GM21360 (cell line): ENCODE data around the gene ST6GALNAC2.
"Not testable (repeated sequence)": the region's sequence is repeated elsewhere in the genome, so short reads cannot be mapped to it uniquely, and the experiment has no call there.

Source experiments
- ATAC-seq: cut with Tn5 transposase; IDR thresholded peaks from one replicate; pipeline ENCODE4 v1.9.1; 2021; ENCODE audit warnings: mild to moderate bottlenecking, moderate library complexity; ENCODE audit not compliant: unreplicated experiment

The ST6GALNAC2 gene

DNA sequence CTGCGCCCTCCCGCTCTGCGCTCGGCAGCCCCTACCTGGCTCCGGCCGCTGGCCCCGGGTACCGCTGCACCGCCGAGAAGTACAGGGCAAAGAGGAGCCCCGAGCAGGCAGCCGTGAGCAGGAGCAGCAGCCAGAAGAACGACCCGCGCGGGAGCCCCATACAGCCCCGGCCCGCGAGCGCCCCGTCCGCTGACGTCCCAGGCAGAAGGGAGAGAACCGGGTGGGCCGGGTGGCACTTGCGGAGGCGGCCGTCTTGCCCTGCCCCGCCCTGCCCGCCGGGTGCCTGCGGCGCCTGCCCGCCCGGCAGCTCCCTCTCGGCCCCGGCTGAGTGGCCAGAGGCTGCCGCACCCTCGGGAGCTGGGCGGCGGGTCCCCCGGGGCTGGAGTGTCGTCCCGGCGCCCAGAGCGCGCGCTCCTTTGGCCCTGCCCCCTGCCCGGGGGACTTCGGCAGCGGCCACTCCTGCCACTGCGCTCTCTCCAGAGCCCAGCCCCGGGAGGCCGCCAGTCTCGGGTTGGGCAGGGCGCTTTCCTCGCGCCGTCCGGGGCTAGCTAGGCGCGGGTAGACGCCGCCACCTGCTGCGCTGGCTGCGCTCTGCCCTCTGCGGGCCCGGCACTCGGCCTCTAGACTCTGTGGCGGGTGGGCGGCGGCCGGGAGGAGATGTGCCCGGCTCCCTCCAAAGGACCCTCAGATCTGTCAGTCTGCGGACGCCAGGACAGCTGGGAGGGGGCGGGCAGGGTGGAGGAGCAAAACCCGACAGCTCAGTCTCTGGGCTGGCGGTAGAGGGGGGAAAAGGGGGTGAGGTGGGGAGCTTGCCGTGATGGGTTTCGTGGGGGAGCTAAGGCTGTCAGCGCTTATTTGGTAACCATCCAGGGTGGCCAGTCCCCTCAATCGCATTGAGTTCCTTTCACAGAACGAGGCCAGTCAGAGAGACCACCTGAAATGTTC, at the start of gene ST6GALNAC2:
ST6GALNAC2 (minus strand) TSS at position 212 of the 945 bp plus-strand sequence; CDS start at position 160, 52 bp downstream.
- ATAC-seq: no peak

DNA sequence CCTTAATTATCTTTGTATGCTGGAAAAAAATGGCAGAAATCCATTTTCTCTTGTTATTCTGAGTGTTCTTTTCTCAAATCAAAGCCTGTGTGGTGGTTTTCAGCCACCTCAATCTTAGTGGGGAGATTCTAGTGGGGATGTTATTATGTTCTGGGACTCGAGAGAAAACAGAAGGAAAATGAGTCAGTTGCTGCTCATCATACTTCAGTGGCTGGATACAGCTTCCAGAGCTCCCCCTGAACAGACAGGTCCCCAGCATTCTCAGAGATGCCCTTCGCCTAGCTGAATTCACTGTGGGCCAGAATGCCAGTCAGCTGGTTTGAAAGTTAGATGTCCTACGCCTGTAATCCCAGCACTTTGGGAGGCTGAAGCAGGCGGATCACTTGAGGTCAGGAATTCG, 49.4 kb upstream of the ST6GALNAC2 start:
- ATAC-seq: no peak

DNA sequence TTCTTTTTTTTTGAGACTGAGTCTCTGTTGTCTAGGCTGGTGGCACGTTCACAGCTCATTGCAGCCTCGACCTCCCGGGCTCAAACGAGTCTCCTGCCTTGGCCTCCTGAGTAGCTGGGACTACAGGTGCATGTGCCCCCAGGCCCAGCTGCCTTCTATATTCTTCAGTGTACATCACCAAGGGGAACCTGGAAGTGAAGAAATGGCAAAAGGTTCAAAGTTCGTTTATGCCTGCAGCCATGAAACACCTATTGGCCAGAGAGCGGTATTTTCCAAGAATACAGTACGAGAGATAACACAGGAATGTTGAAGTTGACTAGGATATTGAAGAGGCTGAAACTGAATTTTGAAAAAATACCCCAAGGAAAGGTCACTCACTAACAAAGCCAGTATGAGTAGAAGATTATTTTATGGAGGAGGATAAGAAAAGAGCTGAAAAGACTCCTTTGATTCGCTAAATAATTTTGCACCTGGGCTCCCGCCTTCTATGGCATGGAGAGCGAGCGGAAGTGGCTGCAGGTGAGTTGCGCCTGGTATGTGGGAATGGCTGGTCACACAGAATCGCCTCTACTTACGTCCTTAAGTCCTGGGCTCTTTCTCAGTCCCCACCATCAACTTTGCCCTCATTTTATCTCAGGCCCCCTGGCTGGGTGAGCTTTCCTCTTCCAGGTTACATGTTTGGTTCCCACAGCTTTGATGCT, 48.1 kb upstream of the ST6GALNAC2 start:
- ATAC-seq: no peak

DNA sequence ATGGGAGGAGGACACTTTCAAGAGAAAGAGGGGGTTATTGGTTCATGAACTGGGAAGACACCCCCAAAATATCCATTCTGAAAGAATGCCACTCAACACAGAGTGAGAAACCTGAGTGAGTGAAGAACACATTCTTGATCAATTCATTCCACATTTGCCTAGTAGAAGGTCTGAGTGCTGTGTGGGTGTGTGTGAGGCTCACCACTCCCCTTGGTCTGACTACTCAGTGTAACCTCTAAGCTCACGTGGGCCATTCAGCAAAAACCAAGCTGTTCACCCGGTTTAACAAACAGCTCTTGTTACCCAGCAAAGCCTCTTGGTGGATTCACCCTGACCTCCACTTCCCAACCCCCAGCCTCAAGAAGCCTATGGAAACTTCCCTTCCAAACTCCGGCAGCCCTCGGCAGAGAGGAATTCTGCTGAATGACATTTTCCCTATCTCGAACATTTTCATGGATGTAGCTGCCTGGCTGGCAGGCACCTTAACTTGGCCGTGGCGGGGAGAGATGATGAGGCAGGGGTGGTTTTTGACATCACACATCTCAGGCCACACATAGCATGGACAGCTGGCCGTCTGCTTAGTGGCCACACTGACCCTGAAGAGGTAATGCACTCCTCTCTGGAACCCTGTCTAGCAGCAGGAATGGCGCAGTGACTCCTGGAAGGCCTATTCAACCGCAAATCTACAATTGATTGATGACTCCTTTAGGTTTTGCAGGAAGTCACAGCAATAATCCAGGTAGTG, 46.3 kb upstream of the ST6GALNAC2 start:
- no peak for ATAC-seq

DNA sequence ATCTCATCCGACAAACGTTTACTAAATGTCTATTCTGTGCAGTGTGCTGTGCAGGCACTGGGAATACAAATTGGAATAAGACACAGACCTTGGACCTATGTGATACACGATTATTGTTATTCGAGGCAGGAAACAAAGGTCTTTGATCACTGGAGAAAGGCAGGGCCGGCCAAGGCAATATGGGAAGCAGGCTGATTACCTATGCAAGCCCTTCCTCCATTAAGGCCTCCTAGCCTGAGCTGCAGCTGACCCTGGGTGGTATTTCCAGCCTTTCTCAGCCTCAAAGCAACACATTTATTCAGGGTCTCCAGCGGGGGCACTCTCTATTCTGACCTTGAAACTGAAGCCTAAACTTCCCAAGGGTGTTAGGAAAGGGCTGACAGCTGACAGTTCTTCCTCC, 44.5 kb upstream of the ST6GALNAC2 start:
- no peak for ATAC-seq

DNA sequence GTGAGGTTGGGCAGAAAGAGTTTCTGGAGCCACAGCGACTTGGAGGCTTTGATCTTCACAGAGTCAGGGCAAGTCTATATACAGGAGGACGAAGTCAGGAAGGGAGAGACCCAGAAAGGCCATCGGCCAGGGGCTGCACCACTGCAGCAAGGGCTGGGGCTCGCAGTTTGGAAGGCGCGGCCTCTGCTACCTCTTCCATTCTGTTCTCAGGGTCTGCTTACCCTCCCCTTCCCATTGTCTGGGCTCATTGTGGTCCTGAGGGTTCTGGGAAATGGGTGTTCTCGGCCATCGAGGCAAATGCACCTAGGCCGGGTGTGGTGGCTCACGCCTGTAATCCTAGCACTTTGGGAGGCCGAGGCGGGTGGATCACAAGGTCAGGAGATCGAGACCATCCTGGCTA, 41.9 kb upstream of the ST6GALNAC2 start:
- no peak for ATAC-seq

DNA sequence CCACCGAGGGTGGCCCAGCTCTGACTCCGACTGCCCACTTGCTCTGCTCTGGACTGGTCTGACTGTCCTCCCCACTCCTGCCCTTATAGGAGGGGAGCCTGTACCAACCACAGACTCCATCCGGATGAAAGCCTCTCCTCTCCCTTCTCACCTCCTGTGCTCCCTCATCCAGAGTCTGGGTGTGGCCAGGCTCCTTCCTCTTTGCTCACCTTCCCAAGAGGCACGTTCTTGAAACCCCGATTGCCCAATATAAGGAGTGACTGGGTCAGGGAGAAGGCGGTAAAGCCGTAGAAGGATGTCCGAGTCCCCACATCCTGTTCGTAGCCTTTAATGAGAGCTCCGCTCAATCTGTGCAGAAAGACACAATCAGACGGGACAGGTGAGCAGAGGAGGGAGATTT, 40.8 kb upstream of the ST6GALNAC2 start:
- no peak for ATAC-seq

DNA sequence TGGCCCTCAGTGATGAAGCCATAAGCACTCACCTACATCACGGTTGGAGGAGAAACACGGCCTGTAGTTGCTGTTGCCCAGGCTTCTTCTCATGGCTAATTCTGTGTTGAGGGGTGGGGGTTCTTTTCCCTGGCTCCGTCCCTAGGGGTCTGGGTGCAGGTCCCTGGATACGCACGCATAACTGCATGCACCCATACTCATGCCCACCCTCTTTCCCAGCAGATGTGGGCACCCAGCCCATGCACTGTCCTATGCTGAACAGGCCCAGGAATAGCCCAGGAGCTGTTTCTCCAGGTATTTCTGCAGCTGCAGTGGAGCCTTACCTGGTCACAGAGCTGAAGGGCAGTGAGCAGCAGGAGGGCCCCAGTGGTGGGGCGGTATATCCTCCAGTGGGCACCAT, 39.8 kb upstream of the ST6GALNAC2 start:
- no peak for ATAC-seq

DNA sequence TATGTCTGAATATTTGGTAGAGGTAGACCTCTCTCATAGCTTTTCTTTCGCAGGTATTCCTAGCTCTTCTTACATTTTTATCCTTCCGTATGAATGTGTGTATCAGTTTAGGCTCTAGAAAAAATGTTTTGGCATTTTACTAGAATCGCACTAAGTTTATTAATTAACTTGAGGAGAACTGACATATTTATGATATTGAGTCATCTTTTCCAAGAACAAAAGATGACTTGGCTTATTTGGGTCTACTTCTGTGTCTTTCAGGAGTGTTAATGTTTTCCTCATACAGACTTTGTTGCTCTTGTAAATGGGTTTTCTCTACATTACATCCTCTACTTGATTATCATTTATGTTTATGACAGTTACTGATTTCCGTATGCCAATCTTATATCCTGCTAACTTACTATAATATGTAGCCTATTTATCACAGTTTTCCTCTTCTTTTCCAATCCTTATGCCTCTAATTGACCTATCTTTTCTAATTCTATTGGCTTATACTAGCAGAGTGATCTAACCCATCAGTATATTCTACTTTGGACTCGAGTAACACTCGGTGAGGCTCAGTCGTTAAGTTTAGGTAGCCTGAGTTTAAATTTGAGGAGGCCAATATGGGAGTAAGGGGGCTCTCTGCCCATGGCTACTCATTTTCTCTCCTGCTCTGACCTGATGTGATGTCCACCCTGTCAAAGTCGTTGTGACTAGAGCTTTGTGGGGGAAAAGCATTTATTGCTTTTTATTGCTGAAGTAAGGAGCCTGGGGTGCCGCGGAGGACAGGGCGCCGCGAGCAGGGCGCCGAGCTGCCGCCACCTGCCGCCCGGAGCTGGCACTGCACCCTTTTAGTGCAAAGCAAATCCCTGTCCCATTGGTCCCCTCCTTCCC, 37.8 kb upstream of the ST6GALNAC2 start:
- ATAC-seq: no peak

DNA sequence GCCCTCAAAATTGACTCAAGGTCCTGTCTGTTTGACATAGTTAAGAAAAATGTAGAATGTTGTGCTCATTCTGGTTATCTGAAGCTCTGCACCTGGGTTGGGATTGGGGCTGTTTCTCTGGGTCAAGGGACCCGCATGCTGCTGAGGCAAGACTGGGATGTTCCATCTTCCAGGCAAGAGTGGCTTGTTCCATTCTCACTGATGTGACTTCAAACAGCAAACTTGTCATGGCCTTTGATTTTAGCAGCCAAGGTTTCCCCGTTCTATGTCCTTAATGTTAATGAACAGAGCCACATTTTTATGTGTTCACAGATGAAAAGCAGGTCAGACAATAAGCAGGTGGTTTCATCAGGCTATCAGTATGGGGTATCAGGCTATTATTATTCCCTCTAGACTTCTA, 32.2 kb upstream of the ST6GALNAC2 start:
- ATAC-seq: no peak

DNA sequence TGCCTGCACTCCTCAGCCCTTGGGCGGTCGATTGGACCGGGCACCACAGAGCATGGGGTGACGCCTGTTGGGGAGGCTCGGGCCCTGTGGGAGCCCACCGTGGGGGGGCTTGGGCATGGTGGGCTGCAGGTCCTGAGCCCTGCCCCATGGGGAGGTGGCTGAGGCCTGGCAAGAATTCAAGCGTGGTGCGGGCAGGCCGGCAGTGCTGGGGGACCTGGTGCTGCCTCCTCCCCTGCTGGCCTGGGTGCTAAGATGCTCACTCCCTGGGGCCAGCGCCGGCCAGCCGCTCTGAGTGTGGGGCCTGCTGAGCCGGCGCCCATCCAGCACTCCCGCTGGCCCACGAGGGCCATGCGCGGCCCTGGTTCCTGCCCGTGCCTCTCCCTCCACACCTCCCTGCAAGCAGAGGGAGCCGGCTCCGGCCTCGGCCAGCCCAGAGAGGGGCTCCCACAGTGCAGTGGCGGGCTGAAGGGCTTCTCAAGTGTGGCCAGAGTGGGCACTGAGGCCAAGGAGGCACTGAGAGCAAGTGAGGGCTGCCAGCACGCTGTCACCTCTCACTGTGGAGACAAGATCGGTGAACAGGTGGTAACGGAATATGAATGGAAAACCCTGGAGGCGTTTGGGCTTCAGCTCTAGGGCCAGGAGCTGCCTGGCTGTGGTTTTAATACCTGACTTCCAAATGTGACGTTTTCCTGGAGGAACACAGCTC, 29.4 kb upstream of the ST6GALNAC2 start:
- no peak for ATAC-seq

DNA sequence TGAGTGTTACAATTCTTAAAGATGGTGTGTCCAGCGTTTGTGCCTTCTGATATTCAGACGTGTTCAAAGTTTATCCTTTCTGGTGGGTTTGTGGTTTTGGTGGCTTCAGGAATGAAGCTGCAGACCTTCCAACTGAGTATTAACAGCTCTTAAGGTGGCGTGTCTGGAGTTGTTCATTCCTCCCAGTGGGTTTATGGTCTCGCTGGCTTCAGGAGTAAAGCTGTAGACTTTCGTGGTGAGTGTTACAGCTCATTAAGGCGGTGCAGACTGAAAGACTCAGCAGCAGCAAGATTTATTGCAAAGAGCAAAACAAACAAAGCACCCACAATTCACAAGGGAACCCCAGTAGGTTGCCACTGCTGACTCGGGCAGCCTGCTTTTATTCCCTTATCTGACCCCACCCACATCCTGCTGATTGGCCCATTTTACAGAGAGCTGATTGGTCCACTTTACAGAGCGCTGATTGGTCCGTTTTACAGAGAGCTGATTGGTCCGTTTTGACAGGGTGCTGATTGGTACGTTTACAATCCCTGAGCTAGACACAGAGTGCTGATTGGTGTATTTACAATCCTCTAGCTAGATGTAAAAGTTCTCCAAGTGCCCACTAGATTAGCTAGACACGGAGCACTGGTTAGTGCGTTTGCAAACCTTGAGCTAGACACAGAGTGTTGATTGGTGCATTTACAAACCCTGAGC, 28.6 kb upstream of the ST6GALNAC2 start:
- not testable (repeated sequence) for ATAC-seq

DNA sequence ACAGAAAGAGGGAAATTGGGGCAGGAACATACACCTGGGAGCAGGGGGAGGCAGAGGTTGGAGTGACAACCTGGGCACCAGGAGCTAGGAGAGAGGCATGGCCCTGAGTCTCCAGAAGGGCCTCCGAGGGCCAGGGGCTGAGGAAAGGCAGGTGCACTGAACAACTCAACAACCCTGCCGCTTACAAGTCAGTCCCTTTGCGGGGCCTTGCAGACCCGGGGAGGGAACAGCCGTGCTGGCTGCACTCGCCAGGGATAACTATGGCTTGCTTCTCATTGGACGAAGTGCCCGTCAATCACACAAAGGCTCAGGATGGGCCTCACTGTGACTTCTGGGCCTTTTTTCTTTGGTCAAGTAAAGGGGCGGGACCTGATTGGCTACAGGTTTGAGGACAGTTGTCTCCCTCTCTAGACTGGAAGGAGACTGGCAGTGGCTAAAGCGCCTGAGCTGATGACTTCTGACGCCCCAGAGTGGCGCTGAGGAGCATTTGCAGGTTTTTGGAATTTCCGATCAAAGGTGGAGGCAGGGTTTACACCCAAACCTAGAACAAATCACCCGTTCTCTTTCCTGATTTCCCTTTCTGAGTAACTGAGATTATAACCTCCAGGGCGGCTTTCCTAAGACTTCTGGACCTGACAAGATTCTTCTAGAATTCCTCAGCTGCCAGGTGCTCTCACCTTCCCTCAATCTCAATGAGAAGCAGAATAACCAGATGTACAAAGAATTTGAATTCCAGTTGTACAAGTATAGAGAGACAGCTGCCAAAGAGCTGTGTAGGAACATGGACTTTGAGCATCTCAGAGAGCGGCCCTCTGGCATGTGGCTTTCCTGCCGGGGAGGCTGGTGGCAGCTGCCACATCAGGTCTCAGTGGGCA, 27.6 kb upstream of the ST6GALNAC2 start:
- no peak for ATAC-seq

DNA sequence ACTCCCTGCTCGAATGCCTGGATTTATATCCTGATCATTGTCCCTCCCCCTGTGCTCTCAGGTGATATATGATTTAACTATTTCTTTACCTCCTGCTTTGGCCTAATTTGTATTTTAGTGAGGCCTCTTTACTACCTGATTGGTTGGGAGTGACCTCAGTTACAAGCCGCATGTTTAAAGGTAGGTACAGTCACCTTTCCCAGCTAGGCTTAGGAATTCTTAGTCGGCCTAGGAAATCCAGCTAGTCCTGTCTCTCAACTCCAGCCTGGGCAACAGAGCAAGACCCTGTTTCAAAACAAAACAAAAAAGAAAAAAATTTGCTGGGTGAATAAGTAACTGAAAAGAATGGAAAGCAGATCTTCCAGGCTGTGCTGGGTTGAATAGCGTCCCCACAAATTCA, 26.8 kb upstream of the ST6GALNAC2 start:
- no peak for ATAC-seq

DNA sequence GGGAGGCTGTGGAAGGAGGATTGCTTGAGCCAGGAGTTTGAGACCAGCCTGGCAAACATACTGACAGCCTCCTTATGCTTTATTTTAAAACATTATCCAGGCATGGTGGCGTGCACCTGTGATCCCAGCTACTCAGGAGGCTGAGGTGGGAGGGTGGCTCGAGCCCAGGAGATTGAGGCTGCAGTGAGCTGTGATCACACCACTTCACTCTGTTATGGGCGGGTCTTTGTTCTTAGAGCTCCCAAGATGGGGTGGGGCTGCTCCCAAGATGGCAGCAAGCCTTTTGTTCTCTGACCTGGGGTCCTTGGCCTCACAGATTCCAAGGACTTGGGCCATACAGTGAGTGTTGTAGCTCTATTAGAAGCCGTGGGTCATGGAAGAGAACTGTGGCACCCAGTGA, 26.1 kb upstream of the ST6GALNAC2 start:
- ATAC-seq: no peak

DNA sequence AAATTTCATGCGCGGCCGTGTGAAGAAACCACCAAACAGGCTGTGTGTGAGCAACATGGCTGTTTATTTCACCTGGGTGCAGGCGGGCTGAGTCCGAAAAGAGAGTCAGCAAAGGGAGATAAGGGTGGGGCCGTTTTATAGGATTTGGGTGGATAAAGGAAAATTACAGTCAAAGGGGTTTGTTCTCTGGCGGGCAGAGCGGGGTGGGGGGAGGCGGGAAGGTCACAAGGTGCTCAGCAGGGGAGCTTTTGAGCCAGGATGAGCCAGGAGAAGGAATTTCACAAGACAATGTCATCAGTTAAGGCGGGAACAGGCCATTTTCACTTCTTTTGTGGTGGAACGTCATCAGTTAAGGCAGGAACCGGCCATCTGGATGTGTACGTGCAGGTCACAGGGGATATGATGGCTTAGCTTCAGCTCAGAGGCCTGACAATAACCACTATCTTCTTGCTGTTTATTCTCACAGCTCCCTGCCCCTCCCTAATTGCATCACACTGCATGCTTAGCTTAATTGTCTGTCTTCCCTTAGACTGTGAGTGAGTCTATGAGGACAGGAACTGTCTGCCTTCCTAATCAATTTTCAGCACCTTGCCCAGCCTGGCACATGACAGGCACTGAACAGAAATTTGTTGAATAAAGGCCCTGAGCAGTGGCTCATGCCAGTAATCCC, 25.6 kb upstream of the ST6GALNAC2 start:
- ATAC-seq: not testable (repeated sequence)

DNA sequence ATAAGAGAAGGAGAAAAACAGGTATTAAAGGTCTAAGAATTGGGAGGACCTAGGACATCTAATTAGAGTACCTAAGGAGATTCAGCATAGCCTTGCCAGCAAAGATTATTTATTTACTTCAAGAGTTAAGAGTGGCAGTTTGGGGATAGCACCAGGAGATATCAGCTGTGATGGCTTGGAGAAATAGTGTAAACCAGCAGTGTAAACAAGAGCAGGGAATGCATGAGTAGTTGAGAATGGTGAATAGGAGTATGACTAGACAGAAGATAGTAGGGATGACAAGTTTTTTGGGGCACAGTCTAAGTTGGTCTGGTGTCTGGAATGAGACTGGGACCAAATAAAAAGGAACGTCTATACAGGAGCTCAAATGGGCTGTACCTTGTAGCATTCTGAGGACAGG, 21.0 kb upstream of the ST6GALNAC2 start:
- not testable (repeated sequence) for ATAC-seq

DNA sequence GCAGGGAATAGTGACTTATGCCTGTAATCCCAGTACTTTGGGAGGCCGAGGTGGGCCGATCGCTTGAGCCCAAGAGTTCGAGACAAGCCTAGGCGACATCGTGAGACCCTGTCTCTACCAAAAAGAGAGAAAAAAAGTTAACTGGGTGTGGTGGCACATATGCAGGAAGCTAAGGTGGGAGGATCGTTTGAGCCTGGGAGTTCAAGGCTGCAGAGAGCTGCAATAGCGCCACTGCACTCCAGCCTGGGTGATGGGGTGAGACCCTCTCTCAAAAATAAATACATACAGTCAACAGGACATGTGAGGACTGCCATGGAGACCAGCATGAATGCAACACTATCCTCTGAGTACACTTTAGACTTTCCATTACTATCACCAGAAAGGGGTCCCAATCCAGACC, 15.4 kb upstream of the ST6GALNAC2 start:
- ATAC-seq: no peak
